Measurements from ENCODE around the gene POMP. TPM values are rescaled to one million over a fixed set of nuclear protein-coding genes. Genes with fewer than 3 reads are reported as not detected.

POMP gene
- total RNA-seq, 2 experiments from 2014 or later, result 46.6 to 79.0 TPM

DNA sequence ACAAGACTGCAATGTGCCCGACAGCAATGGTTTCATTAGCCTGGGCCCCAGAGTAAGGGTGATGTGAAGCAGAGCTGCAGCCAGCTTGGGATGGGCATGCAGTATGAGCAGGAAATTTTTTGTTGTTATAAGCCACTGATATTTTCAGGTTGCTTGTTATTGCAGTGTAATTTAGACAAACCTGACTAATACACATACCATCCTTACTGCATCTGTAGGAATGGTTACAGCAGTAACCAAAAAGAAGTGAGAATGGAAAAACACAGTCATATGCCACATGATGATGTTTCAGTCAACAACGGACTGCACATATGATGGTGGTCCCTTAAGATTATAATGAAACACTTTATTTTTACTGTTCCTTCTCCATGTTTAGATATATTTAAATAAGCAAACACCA is 8.6 kb upstream of the POMP start:
- Histone ChIP-seq H3K27ac (ENCODE audit: low read depth, low read length, poor library complexity, severe bottlenecking) (no peak overlapping the region), H3K79me2 (ENCODE audit: insufficient read depth, low read depth, low read length) (no peaks in the 10 kb centered on the region), H3K4me2 (ENCODE audit: low read length) (no peak overlapping the region), H3K9me2 (ENCODE audit: insufficient read depth, low read length) (no peaks in the 10 kb centered on the region), H3K36me3 (ENCODE audit: insufficient read depth, low read length) (no peaks in the 10 kb centered on the region), H3K4me3 (ENCODE audit: low read depth, low read length, poor library complexity, severe bottlenecking) (no peak overlapping the region), H2AFZ (ENCODE audit: low read length) (no peak overlapping the region), H4K20me1 (ENCODE audit: insufficient read depth, low read length) (no peaks in the 10 kb centered on the region), H3K9me3 (ENCODE audit: low read length) (no peaks in the 10 kb centered on the region), H3K4me1 (ENCODE audit: insufficient read depth, low read length, poor library complexity, severe bottlenecking) (no peaks in the 10 kb centered on the region)
- ChIA-PET CTCF (ENCODE audit: unreplicated experiment) (no interaction called here), POLR2A (interaction anchor here (0.6 kb wide), 1 partner anchor 297 kb away, joined by 5 read pairs; no protein-coding TSS in a partner anchor)
- no peak for DNase-seq (ENCODE audit: low spot score)
- intact Hi-C loops (cut with micrococcal nuclease; ENCODE audit: unreplicated experiment), result no loop called here
- TF ChIP-seq, protein P1, sequence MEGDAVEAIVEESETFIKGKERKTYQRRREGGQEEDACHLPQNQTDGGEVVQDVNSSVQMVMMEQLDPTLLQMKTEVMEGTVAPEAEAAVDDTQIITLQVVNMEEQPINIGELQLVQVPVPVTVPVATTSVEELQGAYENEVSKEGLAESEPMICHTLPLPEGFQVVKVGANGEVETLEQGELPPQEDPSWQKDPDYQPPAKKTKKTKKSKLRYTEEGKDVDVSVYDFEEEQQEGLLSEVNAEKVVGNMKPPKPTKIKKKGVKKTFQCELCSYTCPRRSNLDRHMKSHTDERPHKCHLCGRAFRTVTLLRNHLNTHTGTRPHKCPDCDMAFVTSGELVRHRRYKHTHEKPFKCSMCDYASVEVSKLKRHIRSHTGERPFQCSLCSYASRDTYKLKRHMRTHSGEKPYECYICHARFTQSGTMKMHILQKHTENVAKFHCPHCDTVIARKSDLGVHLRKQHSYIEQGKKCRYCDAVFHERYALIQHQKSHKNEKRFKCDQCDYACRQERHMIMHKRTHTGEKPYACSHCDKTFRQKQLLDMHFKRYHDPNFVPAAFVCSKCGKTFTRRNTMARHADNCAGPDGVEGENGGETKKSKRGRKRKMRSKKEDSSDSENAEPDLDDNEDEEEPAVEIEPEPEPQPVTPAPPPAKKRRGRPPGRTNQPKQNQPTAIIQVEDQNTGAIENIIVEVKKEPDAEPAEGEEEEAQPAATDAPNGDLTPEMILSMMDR (conservative IDR thresholded peaks at IDR 0.05; ENCODE audit: low read length), result no peak
- no peak for TF ChIP-seq EZH2phosphoT487 (IDR thresholded peaks at IDR 0.05; ENCODE audit: borderline replicate concordance, low read depth, low read length)
- BruUV-seq (replicated peaks), result no TSS peak

DNA sequence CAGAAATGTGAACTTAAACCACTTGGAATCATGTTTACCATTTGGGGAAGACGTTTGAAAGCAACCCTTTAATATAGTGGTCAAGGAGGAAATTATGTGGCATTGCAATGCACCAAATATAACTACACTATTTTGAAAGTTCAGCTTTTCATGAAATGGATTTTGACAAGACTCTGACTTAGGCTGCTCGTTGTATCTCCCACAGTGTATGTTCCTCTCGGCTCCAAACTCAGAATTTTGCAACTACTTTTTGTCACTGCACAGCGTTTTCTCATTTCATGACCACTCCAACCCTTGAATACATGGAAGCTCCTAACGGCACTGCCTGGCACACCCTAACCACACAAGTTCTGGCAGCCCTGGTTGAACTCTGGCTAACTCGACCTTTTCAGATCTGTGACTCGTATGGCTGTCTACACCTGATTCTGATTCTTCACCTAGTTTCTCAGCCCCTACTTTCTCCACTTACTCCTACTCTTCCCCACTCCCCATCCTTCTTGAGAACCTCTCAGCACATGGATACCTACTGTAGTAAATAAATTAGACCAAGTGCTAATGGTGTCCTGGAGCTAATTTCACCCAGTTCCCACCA is 7.0 kb upstream of the POMP start:
- no peaks in the 10 kb centered on the region for H3K36me3 ChIP-seq (ENCODE audit: insufficient read depth, low read length)
- no peak for TF ChIP-seq EZH2phosphoT487 (IDR thresholded peaks at IDR 0.05; ENCODE audit: borderline replicate concordance, low read depth, low read length)
- TF ChIP-seq, protein P1 (conservative IDR thresholded peaks at IDR 0.05; ENCODE audit: low read length), result no peak
- H4K20me1 ChIP-seq (ENCODE audit: insufficient read depth, low read length), result no peaks in the 10 kb centered on the region
- DNase-seq (ENCODE audit: low spot score), result no peak
- no peaks in the 10 kb centered on the region for H3K9me2 ChIP-seq (ENCODE audit: insufficient read depth, low read length)
- no TSS peak for BruUV-seq (replicated peaks)
- intact Hi-C loops (cut with micrococcal nuclease; ENCODE audit: unreplicated experiment), result no loop called here
- H3K9me3 ChIP-seq (ENCODE audit: low read length), result no peaks in the 10 kb centered on the region
- ChIA-PET CTCF (ENCODE audit: unreplicated experiment) (no interaction called here), POLR2A (interaction anchor here (0.5 to 0.7 kb wide), 2 partner anchors 10 to 335 kb away, joined by 3 to 5 read pairs; no protein-coding TSS in a partner anchor)
- no peak overlapping the region for H3K27ac ChIP-seq (ENCODE audit: low read depth, low read length, poor library complexity, severe bottlenecking)
- H2AFZ ChIP-seq (ENCODE audit: low read length), result no peak overlapping the region
- H3K79me2 ChIP-seq (ENCODE audit: insufficient read depth, low read depth, low read length), result no peaks in the 10 kb centered on the region
- no peak overlapping the region for H3K4me2 ChIP-seq (ENCODE audit: low read length)
- no peaks in the 10 kb centered on the region for H3K4me1 ChIP-seq (ENCODE audit: insufficient read depth, low read length, poor library complexity, severe bottlenecking)
- no peak overlapping the region for H3K4me3 ChIP-seq (ENCODE audit: low read depth, low read length, poor library complexity, severe bottlenecking)

DNA sequence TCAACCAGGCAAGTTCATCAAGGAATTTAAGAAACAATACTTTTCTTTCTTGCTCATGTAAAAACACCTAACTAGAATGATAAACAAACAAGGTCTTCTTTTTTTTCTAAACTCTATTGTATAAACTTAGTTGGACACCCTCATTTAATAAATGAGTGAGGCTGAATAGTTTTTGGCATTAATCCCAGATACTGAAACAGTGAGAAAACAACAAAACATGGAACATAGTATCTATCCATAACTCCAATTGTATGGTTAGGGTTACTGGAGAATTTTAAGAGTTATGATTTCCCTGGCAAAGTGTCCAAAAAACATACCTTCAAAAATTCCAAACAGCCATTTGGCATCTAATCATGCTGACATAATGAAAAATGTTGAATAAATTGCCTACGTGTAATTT is 5.8 kb upstream of the POMP start:
- intact Hi-C loops (cut with micrococcal nuclease; ENCODE audit: unreplicated experiment), result no loop called here
- CTCF ChIA-PET (ENCODE audit: unreplicated experiment), result no interaction called here
- Histone ChIP-seq H3K27ac (ENCODE audit: low read depth, low read length, poor library complexity, severe bottlenecking) (no peak overlapping the region), H4K20me1 (ENCODE audit: insufficient read depth, low read length) (no peaks in the 10 kb centered on the region), H3K4me3 (ENCODE audit: low read depth, low read length, poor library complexity, severe bottlenecking) (no peak overlapping the region), H3K9me2 (ENCODE audit: insufficient read depth, low read length) (no peaks in the 10 kb centered on the region), H2AFZ (ENCODE audit: low read length) (no peak overlapping the region), H3K4me2 (ENCODE audit: low read length) (no peak overlapping the region), H3K36me3 (ENCODE audit: insufficient read depth, low read length) (no peaks in the 10 kb centered on the region), H3K9me3 (ENCODE audit: low read length) (no peaks in the 10 kb centered on the region), H3K79me2 (ENCODE audit: insufficient read depth, low read depth, low read length) (peaks cover 11% of the 10 kb centered on the region; the same call in 1 of the 2 replicates), H3K4me1 (ENCODE audit: insufficient read depth, low read length, poor library complexity, severe bottlenecking) (peaks cover 11% of the 10 kb centered on the region)
- TF ChIP-seq, protein P1 (conservative IDR thresholded peaks at IDR 0.05; ENCODE audit: low read length), result no peak
- no peak for TF ChIP-seq EZH2phosphoT487 (IDR thresholded peaks at IDR 0.05; ENCODE audit: borderline replicate concordance, low read depth, low read length)
- BruUV-seq (replicated peaks), result no TSS peak
- POLR2A ChIA-PET, result no interaction called here
- no peak for DNase-seq (ENCODE audit: low spot score)
